Glutamatergic neuron (in vitro differentiated cells): ENCODE results near the gene METTL25. TPM values are rescaled to one million over a fixed set of nuclear protein-coding genes. Genes with fewer than 3 reads are reported as not detected.
"Not testable (repeated sequence)": the region's sequence is repeated elsewhere in the genome, so short reads cannot be mapped to it uniquely, and the experiment has no call there.

Experiments
- DNase-seq: peaks from one replicate; pipeline ENCODE4 v3.0.0; 2022
- H3K27ac Mint-ChIP-seq: one replicate; pipeline ENCODE4 v1.8.0; 2020; ENCODE audit warnings: mild to moderate bottlenecking, mixed read lengths, inconsistent platforms; ENCODE audit not compliant: unreplicated experiment
- H3K27me3 Mint-ChIP-seq: one replicate; pipeline ENCODE4 v1.8.0; 2020; ENCODE audit warnings: mild to moderate bottlenecking, moderate library complexity, mixed read lengths, inconsistent platforms; ENCODE audit not compliant: unreplicated experiment
- H3K36me3 Mint-ChIP-seq: one replicate; pipeline ENCODE4 v1.8.0; 2020; ENCODE audit warnings: mild to moderate bottlenecking, mixed read lengths, inconsistent platforms; ENCODE audit not compliant: unreplicated experiment
- H3K4me1 Mint-ChIP-seq: one replicate; pipeline ENCODE4 v1.8.0; 2020; ENCODE audit warnings: mild to moderate bottlenecking, low read depth, mixed read lengths, inconsistent platforms; ENCODE audit not compliant: unreplicated experiment
- H3K4me3 Mint-ChIP-seq: one replicate; pipeline ENCODE4 v1.8.0; 2020; ENCODE audit warnings: mild to moderate bottlenecking, mixed read lengths, inconsistent platforms; ENCODE audit not compliant: unreplicated experiment
- H3K9me3 Mint-ChIP-seq: one replicate; pipeline ENCODE4 v1.8.0; 2020; ENCODE audit warnings: mild to moderate bottlenecking, moderate library complexity, mixed read lengths, inconsistent platforms; ENCODE audit not compliant: unreplicated experiment
- CTCF ChIP-seq: fragments of 200-600 bp; sonication (generic); IDR thresholded peaks from one replicate; pipeline ENCODE4 v1.5.0; 2021; ENCODE audit not compliant: partially characterized antibody, unreplicated experiment
- total RNA-seq: library from RNA; stranded (reverse); fragmentation: NEBNext Ultra II Directional; extraction: Animal tissue kit (Norgen Biotek cat#: 25700); gene quantifications from one replicate; pipeline ENCODE4 v1.2.1, GENCODE V29; 2021; ENCODE audit not compliant: unreplicated experiment

The METTL25 gene
- total RNA-seq, 1 donor from 2014 or later: 9.8 TPM

GRCh38 chr12:82357340-82357739 is 989 bp upstream of the METTL25 start:
- peak overlapping the region; percentile 99 for H3K4me3 Mint-ChIP-seq
- TF ChIP-seq CTCF: no peak
- peaks cover 5% of the 10 kb centered on the region for H3K9me3 Mint-ChIP-seq
- peaks cover 6% of the 10 kb centered on the region for H3K27me3 Mint-ChIP-seq
- H3K27ac Mint-ChIP-seq: peak overlapping the region; percentile 99
- no peak for DNase-seq
- H3K4me1 Mint-ChIP-seq: peaks cover 7% of the 10 kb centered on the region
- H3K36me3 Mint-ChIP-seq: no peaks in the 10 kb centered on the region

GRCh38 chr12:82357845-82358199 is 507 bp upstream of the METTL25 start:
- DNase-seq: no peak
- peaks cover 5% of the 10 kb centered on the region for H3K9me3 Mint-ChIP-seq
- no peak for TF ChIP-seq CTCF
- H3K4me3 Mint-ChIP-seq: peak overlapping the region; percentile 99
- peak overlapping the region; percentile 99 for H3K27ac Mint-ChIP-seq
- H3K36me3 Mint-ChIP-seq: no peaks in the 10 kb centered on the region
- peaks cover 6% of the 10 kb centered on the region for H3K27me3 Mint-ChIP-seq
- peaks cover 7% of the 10 kb centered on the region for H3K4me1 Mint-ChIP-seq

- Mint-ChIP-seq H3K9me3 (peaks cover 5% of the 10 kb centered on the region), H3K4me3 (peak overlapping the region; percentile 99), H3K36me3 (no peaks in the 10 kb centered on the region), H3K4me1 (peaks cover 9% of the 10 kb centered on the region), H3K27ac (peak overlapping the region; percentile 29), H3K27me3 (peaks cover 6% of the 10 kb centered on the region)
- TF ChIP-seq CTCF: no peak
- peak; percentile 22 for DNase-seq
These were observed 768 bp downstream of the METTL25 start for GRCh38 chr12:82359115-82359478.

- not testable (repeated sequence) for H3K36me3 Mint-ChIP-seq, H3K27me3 Mint-ChIP-seq, H3K4me3 Mint-ChIP-seq, DNase-seq, H3K9me3 Mint-ChIP-seq, H3K27ac Mint-ChIP-seq
- peaks cover 13% of the 10 kb centered on the region for H3K4me1 Mint-ChIP-seq
These were observed 2.5 kb downstream of the METTL25 start for GRCh38 chr12:82360834-82361233.

GRCh38 chr12:82361461-82361915 is 3.2 kb downstream of the METTL25 start:
- Mint-ChIP-seq H3K4me3 (no peak overlapping the region), H3K27me3 (peaks cover 6% of the 10 kb centered on the region), H3K9me3 (peaks cover 5% of the 10 kb centered on the region), H3K27ac (no peak overlapping the region), H3K4me1 (peaks cover 18% of the 10 kb centered on the region), H3K36me3 (no peaks in the 10 kb centered on the region)
- DNase-seq: no peak
- TF ChIP-seq CTCF: no peak

- H3K4me3 Mint-ChIP-seq: no peak overlapping the region
- H3K27ac Mint-ChIP-seq: no peak overlapping the region
- H3K4me1 Mint-ChIP-seq: peaks cover 14% of the 10 kb centered on the region
- no peaks in the 10 kb centered on the region for H3K36me3 Mint-ChIP-seq
- H3K27me3 Mint-ChIP-seq: no peaks in the 10 kb centered on the region
- no peak for TF ChIP-seq CTCF
- H3K9me3 Mint-ChIP-seq: no peaks in the 10 kb centered on the region
- no peak for DNase-seq
These were observed 5.7 kb downstream of the METTL25 start for GRCh38 chr12:82363990-82364389.
